Activated CD8-positive, alpha-beta memory T cell treated with anti-CD3 and anti-CD28 coated beads for 36 hours (primary cell): ENCODE results near the gene RBM20. TPM values are rescaled to one million over a fixed set of nuclear protein-coding genes. Genes with fewer than 3 reads are reported as not detected.
"Not testable (repeated sequence)": the region's sequence is repeated elsewhere in the genome, so short reads cannot be mapped to it uniquely, and the experiment has no call there.

ENCODE experiments used
- CTCF ChIA-PET: fragments of 350-600 bp; sonication (Branson Sonifier 250); formaldehyde crosslinking; loops from one replicate; lab custom pipeline; 2021; ENCODE audit warnings: antibody characterized with exemption; lab: Charles Lee
- POLR2A ChIA-PET: fragments of 350-600 bp; sonication (Branson Sonifier 250); formaldehyde crosslinking; loops from one replicate; lab custom pipeline; 2021; ENCODE audit warnings: antibody characterized with exemption; lab: Charles Lee
- total RNA-seq, 2 experiments: library from RNA; stranded (reverse); gene quantifications; one replicate each; pipeline ENCODE4 v1.2.3, GENCODE V29; 2021

The RBM20 gene
- total RNA-seq, 2 experiments from 2014 or later = 0.15 to 0.42 TPM

DNA sequence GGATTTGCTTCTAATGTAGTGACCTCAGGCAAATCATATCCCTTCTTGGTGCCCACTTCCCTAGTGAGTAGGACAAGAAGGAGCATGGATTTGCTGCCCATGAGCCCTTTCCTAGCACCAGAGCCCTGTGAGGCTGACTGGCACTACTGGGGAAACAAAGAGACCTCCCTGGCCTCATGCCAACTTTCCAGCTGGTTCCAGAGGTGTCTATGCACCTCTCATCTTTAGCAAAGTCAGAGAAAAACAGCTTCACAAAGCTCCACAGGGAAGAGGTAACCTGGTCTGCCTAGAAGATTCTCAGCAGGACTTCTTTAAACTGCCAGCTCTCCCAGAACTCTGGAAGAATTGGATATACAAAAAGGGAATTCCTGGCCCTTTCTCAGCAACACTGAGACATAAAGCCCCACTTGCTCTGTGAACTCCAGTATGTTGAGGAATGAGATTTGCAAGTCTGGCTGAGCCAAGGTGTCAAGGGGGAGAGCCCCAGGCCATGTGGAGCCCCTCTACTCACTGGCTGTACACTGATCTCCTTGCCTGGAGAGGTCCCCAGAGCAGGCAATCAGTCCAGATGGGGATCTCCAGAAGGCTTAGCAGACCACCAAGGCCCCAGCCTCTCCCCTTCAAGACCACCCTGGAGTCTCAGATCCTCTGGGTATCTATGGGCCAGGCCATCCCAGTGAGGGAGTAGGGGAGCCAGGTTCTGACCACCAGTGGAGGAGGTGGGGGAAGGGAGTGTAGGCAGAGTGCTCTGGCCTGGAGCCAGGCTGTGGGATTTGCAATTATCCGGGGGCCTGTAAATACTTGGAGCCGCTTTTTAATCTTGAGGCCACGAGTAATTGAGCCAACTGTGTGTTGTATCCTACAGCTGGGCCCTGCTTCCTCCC, 24.4 kb upstream of the RBM20 start:
- ChIA-PET CTCF (interaction anchor here (1.0 kb wide), 1 partner anchor 52 kb away, joined by 3 read pairs; no protein-coding TSS in a partner anchor), POLR2A (no interaction called here)

DNA sequence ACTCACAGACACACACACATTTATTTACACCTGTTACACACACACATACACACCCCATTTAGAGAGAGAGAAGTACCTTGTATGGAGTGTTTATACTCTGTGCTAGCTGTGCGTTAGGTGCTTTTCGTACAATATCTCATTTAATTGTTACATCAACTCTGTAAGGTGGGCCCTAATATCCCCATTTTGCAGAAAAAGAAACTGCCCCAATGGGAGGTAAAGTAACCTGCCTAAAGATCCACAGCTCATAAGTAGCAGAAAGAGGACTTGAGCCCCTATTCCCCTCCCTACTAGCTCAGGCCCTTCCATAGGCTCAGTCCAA, 23.8 kb upstream of the RBM20 start:
- POLR2A ChIA-PET = no interaction called here
- CTCF ChIA-PET = interaction anchor here (1.0 kb wide), 1 partner anchor 52 kb away, joined by 3 read pairs; no protein-coding TSS in a partner anchor

DNA sequence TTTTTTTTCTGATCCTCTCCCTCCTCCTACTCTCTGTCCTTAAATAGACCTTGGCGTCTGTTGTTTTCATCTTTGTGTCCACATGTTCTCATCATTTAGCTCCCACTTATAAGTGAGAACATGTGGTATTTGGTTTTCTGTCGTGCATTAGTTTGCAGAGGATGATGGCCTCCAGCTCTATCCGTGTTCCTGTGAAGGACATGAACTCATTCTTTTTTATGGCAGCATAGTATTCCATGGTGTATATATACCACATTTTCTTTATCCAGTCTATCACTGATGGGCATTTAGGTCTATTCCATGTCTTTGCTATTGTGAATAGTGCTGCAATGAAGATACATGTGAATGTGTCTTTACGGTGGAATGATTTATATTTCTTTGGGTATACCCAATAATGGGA, 20.8 kb upstream of the RBM20 start:
- CTCF ChIA-PET = interaction anchor here (1.3 kb wide), 1 partner anchor 10 kb away, joined by 4 read pairs; no protein-coding TSS in a partner anchor
- POLR2A ChIA-PET = not testable (repeated sequence)

DNA sequence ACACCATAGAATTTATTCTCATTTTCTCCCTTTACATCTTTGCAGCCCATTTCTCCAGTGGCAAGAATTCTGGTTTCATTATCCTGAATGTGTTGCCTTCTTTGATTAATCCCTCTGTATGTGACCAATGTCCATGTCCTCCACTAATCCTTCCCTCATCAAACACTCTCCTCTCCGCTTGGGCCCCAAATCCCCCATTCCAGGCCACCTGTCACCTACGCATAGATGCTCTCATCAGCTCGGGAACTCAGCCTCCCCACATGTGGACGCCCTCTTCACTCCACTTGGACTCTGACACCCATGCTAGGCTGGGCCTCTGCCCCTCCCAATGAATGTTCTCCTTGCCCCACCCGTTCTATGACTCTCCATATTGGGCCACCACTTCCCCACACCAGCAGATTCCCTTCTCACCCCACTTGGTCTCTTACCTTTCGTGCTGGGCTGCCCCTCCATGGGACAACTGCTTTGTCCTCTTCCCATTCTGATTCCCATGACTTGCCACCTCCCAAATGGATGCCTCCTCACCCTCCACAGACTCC, 18.7 kb upstream of the RBM20 start:
- ChIA-PET POLR2A (no interaction called here), CTCF (no interaction called here)

DNA sequence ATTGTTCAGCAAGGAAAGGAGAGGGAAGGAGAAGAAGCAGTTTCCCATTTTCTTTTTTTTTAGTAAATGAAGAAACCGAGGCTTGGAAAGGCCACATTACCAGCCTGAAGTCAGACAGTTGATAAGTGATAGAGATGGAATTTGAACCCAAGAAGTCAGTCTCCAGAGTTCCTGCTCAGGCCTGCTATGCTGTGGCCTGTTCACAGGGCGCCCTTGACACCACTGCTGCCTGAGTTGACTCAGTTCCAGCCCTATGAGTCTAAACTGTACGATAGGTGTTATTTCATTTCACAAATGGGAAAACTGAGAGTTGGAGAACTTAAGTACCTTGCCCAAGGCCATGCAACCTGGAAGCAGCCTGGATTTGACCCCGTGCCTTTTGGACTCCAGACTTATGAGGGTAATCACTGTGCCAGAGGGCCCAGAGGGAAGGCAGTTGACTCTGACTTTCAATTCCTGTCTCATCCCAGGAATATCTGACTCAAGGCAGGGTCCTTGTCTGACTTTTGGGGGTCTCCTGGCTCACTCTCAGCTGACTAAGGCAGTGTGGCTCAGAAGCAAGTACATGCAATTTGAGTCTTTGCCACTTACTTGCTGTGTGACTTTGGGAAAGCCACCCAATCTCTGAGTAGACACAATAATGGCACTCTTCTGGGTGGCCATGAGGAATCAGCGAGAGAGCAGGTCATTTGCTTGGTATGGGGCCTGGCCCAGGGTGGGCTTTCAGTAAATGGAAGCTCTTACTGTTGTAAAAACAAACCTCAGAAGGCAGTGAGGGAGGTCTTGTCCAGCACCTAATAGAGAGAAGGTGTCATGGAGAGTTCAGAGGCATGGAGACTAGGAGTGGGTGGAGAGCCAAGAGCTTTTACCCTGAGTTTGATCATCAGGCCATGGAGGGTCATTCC, 17.9 kb upstream of the RBM20 start:
- POLR2A ChIA-PET = no interaction called here
- CTCF ChIA-PET = no interaction called here

DNA sequence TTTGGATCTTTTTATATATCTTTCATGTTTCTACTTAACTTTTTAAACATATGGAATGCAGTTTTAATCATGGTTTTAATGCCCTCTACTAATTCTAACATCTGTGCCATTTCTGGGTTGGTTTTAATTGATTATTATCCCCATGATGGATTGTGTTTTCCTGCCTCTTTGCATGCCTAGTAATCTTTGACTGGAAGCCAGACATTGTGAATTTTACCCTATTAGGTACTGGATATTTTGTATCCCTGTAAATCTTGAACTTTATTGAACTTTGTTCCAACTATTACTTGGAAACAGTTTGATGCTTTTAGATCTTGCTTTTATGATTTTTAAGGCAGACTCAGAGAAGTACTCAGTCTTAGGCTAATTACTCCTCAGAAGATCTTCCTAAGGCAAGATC, 16.0 kb upstream of the RBM20 start:
- ChIA-PET POLR2A (no interaction called here), CTCF (no interaction called here)

DNA sequence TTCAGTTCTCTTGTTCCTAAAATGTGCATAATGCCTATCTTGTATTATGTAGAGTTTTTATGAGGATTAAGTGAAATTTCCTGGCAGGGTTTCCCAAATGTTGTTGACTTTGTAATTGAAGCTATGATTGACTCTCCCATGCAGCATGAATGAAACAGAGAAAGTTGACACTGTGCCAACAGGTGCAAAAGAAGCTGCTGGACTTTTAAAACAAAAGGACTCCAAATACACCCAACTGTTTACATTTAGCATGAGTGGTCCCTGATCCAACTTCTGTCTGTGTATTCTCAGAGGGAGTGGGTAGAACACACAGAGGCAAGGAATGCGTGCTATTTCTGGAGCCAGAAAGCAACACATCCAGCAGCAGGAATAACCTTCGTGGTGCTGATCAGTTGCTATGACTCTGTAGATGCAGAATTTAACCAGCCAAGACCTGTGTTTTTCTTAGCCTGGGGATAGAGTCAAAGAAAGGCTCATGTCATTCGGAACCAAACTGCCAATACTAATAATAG, 14.4 kb upstream of the RBM20 start:
- ChIA-PET CTCF (no interaction called here), POLR2A (no interaction called here)

DNA sequence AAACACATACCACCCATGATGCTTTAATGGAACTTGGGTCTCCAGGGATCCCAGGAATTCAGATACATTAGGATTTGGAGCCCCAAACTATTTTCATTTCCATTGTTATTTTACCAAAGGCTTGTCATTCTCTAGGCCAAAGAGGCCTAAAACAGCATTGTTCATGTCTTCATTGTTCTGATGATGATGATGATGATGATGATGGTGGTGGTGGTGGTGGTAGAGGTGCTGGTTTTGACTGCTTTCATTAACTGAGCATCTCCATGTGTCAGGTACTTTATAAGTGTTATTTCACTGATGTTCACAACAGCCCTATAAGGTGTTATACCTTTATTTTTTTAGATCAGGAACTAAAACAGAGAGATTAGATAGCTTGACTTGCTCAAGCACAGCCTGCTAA, 12.2 kb upstream of the RBM20 start:
- CTCF ChIA-PET = interaction anchor here (0.6 to 1.2 kb wide), 2 partner anchors 41 to 356 kb away, joined by 3 read pairs; no protein-coding TSS in a partner anchor
- POLR2A ChIA-PET = no interaction called here

DNA sequence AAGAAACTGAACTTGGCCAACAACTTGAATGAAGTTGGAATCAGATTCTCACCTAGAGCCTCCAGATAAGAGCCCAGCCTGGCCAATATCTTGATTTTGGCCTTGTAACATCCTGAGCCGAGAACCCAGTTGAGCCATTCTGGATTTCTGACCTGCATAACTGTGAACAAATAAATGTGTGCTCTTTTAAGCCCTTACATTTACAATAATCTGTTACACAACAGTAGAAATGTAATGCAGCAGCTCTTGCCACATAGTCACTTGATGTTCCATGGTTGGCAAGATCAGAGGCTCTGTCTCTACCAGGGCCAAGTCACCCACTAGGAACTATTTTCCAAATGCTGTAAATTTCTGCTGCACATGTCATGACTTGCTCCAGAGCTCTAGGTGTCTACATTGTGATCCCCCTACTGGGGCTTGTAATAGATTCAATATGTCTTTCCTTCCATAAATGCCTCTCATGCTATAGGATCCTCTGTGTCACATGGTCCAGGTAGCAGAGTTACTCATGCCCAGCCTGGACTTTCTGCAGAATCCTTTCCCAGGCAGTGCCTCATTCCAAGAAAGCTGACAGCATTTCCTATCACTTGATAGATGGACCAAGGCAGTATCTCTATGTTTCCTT, 11.4 kb upstream of the RBM20 start:
- CTCF ChIA-PET = interaction anchor here (0.6 to 1.2 kb wide), 3 partner anchors 10 to 357 kb away, joined by 3 to 4 read pairs (median 3); no protein-coding TSS in a partner anchor

DNA sequence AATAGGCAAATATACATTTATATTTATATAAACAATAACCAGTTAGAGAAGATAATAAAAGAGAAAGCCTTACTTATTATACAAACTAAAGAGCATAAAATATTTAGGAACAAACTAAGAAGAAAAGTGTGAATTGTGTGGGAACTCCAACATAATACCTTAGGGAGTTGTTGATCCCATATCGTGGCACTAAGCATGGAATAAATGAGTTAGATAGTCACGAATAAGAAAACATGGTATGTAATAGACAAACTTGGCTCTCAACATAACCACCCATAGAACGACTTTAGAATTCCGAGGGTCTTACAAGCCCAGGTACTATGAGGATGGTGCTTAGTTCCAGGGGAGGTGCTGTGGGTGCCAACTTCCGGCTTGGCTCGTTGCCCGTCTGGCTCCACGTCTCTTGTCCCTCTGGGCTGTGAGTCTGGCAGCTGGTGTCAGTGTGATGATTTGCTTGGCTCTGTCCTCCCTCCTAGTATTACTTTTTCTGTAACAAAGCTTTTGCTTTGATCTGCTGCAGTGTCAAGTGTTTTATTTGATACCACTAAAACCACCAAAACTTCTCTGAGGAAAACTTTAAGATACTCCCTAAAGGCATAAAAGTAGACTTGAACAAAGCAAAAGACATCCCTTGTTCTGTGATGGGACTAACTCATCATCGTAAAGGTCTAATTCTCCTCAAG, 9.5 kb upstream of the RBM20 start:
- ChIA-PET POLR2A (no interaction called here), CTCF (no interaction called here)

More for the DNA sequence above, 11.4 kb upstream of the RBM20 start:
- POLR2A ChIA-PET = no interaction called here

DNA sequence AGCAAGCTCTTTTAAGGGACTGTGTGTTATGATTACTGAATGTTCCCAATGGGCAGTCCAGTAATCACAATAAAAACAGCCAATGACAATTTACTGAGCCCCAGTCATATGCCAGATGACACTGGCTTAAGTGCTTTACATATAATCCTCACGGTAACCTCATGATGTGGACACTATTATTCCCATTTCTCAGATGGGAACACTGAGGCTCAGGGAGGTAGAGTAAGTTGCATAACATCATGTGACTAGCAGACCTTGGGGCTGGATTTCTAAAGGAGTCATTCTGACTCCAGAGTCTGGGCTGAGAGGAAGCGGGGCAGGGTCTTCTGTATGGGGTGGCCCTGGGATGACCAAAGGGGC, 7.6 kb upstream of the RBM20 start:
- ChIA-PET CTCF (no interaction called here), POLR2A (no interaction called here)

DNA sequence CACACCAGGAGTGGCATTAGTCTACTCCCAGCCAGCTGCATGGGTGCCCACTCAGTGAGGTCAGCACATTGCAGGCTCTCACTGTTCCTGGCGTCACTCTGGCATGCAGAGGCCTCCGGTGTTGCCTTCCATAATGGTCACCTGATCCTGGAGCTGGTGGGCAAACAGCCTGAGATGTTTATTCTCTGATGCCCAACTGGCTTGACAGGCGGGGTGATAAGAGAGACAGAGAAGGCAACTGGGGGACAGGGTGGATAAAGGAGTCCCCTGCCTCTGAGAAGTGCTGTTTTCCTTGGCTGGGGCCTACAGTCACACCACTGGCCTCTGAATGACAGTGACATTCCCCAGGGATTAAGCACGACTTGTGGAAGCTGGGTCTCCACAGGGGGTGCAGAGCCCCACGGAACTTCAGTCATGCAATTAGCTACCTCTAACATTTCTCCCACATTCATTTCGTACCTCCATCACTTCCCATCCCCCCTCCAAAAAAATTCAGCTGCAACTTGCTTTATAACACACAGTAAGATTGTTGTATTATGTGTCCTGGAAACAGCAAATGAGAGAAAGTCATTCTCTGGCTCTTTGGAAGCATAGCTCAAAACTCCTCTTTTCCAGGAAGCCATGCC, 7.1 kb upstream of the RBM20 start:
- ChIA-PET POLR2A (no interaction called here), CTCF (no interaction called here)

DNA sequence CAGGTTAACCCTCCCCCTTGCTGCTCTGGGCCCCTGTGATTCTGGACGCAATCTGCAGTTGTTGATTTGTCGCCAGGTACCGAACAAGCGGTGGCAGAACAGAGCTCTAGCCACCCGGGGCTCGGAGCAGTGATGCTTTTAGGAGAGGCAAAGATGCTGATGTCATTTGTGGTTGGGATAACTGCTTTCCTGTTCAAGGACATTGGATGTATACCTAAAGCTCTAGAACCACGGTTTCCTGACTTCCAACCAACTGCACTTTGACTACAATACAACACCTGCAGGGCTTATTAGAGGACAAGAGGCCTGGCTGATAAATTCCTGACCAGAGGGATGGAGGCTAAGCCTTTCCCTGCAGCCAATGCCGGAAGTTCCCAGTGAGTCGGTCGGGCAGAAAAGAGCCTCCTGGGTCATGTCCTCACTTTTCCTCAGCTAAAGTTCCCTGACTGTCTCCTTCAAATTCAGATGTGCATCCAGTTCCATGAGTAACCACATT, 6.5 kb upstream of the RBM20 start:
- CTCF ChIA-PET = no interaction called here

DNA sequence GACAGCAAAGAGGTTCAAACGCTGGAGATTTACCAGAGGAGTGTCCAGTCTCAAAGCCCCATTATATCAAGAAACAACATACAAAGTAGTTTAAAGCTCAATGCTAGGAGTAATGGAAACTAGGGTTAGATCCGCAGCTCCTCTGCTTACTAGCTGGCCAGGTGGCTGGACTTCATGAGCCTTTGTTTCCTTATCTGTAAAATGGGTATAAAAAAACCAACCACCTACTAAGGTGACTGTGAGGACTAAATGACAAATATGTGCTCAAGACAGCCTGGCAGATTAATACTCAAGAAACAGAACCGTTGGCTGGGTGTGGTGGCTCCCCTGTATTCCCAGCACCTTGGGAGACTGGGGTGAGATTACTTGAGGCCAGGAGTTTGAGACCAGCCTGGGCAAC, 5.8 kb upstream of the RBM20 start:
- CTCF ChIA-PET = interaction anchor here (0.6 kb wide), 1 partner anchor 333 kb away, joined by 4 read pairs; no protein-coding TSS in a partner anchor
- POLR2A ChIA-PET = no interaction called here

More for the DNA sequence above, 6.5 kb upstream of the RBM20 start:
- POLR2A ChIA-PET = no interaction called here

DNA sequence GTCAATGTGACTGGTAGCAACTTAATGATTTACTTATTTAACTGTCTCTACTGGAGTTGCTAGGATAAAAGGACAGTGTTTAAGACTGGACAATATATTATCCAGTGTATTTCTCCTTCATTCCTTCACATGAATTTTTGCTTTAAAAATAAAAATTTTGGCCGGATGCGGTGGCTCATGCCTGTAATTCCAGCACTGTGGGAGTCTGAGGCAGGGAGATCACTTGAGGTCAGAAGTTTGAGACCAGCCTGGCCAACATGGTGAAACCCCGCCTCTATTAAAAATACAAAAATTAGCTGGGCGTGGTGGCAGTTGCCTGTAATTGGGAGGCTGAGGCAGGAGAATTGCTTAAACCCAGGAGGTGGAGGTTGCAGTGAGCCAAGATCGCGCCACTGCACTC, 5.1 kb upstream of the RBM20 start:
- POLR2A ChIA-PET, CTCF ChIA-PET: not testable (repeated sequence)

DNA sequence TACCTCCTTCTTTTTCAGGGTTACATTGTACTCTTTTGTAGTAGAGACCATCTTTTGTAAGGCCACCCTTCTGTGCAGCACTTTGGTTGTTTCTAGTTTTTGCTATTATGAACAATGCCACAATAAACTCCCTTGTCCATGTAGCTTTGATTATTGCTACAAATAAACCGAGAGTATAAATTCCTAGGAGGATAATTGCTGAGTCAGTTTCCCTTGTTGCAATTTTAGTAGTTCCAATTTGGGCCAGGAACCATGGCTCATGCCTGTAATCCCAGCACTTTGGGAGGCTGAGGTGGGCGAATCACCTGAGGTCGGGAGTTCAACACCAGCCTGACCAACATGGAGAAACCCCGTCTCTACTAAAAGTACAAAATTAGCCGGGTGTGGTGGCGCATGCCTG, 4.3 kb upstream of the RBM20 start:
- CTCF ChIA-PET = interaction anchor here (0.9 kb wide), 1 partner anchor 33 kb away, joined by 3 read pairs; no protein-coding TSS in a partner anchor
- POLR2A ChIA-PET = not testable (repeated sequence)

DNA sequence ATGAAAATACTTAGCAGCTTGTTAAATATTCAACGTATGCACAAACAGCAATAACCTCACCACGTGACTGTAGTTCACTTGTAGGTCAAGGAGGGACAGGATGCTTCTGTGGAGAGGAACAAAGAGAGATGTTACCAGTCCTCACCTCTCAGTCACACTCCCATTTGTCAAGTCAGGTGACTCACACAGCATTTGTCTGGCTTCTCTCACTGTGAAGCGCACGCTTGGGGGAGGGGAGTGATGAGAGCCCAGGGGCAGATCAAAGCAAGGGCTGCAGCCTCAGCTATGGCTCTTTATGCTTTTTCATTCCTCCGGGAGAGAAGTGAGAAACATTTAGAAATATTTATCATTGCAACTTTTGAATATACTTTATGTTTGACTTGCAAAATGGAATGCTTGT, 2.9 kb upstream of the RBM20 start:
- POLR2A ChIA-PET = no interaction called here
- CTCF ChIA-PET = interaction anchor here (1.4 kb wide), 1 partner anchor 31 kb away, joined by 5 read pairs; no protein-coding TSS in a partner anchor
